H9 (cell line): ENCODE measurements around the gene ELAVL1. TPM values are rescaled to one million over a fixed set of nuclear protein-coding genes. Genes with fewer than 3 reads are reported as not detected.

Experiments
- DNase-seq: peaks from one replicate; pipeline ENCODE4 v3.0.0-alpha.2; 2017
- H2AFZ ChIP-seq: one replicate; pipeline ENCODE4 v1.6.1; 2013; ENCODE audit warnings: mild to moderate bottlenecking, low read length, control low read depth, moderate library complexity
- H2AK5ac ChIP-seq: 2 replicates; pipeline ENCODE4 v1.6.1; 2013; ENCODE audit warnings: low read length, control low read depth, mixed read lengths; ENCODE audit not compliant: insufficient read length
- H2BK120ac ChIP-seq: one replicate; pipeline ENCODE4 v1.6.1; 2013; ENCODE audit warnings: low read depth, mild to moderate bottlenecking, low read length, control low read depth, inconsistent platforms; ENCODE audit not compliant: poor library complexity, severe bottlenecking
- H2BK12ac ChIP-seq: 2 replicates; pipeline ENCODE4 v1.6.1; 2013; ENCODE audit warnings: low read length, control low read depth, mixed read lengths, low read depth; ENCODE audit not compliant: insufficient read length
- H2BK15ac ChIP-seq: 2 replicates; pipeline ENCODE4 v1.6.1; 2013; ENCODE audit warnings: low read depth, low read length, control low read depth
- H2BK20ac ChIP-seq: one replicate; pipeline ENCODE4 v1.6.1; 2013; ENCODE audit warnings: low read depth, mild to moderate bottlenecking, low read length, control low read depth, inconsistent platforms; ENCODE audit not compliant: poor library complexity, severe bottlenecking
- H2BK5ac ChIP-seq: 2 replicates; pipeline ENCODE4 v1.6.1; 2013; ENCODE audit warnings: low read length, control low read depth, mixed read lengths; ENCODE audit not compliant: insufficient read length
- H3K14ac ChIP-seq: 2 replicates; pipeline ENCODE4 v1.6.1; 2013; ENCODE audit warnings: low read length, control low read depth; ENCODE audit not compliant: insufficient read depth
- H3K18ac ChIP-seq: 2 replicates; pipeline ENCODE4 v1.6.1; 2013; ENCODE audit warnings: low read depth, mild to moderate bottlenecking, mixed read lengths, low read length, control low read depth; ENCODE audit not compliant: insufficient read length
- H3K23ac ChIP-seq: 2 replicates; pipeline ENCODE4 v1.6.1; 2013; ENCODE audit warnings: low read length, control low read depth, mixed read lengths, low read depth; ENCODE audit not compliant: insufficient read length
- H3K23me2 ChIP-seq: 2 replicates; pipeline ENCODE4 v1.6.1; 2013; ENCODE audit warnings: low read depth, mild to moderate bottlenecking, mixed read lengths, low read length, control low read depth; ENCODE audit not compliant: insufficient read length, poor library complexity, severe bottlenecking
- H3K27ac ChIP-seq: 2 replicates; pipeline ENCODE4 v1.5.1; 2013; ENCODE audit warnings: low read length, control low read depth, mixed read lengths, low read depth; ENCODE audit not compliant: insufficient read length
- H3K27me3 ChIP-seq: 2 replicates; pipeline ENCODE4 v1.6.1; 2013; ENCODE audit warnings: low read length, control low read depth, inconsistent platforms; ENCODE audit not compliant: insufficient read depth
- H3K4ac ChIP-seq: 2 replicates; pipeline ENCODE4 v1.6.1; 2013; ENCODE audit warnings: low read depth, mild to moderate bottlenecking, control low read depth, inconsistent platforms, low read length, moderate library complexity
- H3K4me1 ChIP-seq: 2 replicates; pipeline ENCODE4 v1.6.1; 2013; ENCODE audit warnings: low read length, control low read depth, inconsistent platforms; ENCODE audit not compliant: insufficient read depth
- H3K4me2 ChIP-seq: 2 replicates; pipeline ENCODE4 v1.6.1; 2013; ENCODE audit warnings: low read length, control low read depth, mixed read lengths; ENCODE audit not compliant: insufficient read length, insufficient read depth
- H3K56ac ChIP-seq: 2 replicates; pipeline ENCODE4 v1.6.1; 2013; ENCODE audit warnings: low read depth, mild to moderate bottlenecking, mixed read lengths, low read length, control low read depth; ENCODE audit not compliant: insufficient read length
- H3K79me1 ChIP-seq: 2 replicates; pipeline ENCODE4 v1.6.1; 2013; ENCODE audit warnings: low read depth, mild to moderate bottlenecking, moderate library complexity, low read length, control low read depth, inconsistent platforms; ENCODE audit not compliant: insufficient read depth, poor library complexity, severe bottlenecking
- H3K79me2 ChIP-seq: 2 replicates; pipeline ENCODE4 v1.6.1; 2013; ENCODE audit warnings: low read length, control low read depth, inconsistent platforms; ENCODE audit not compliant: insufficient read depth
- H3K9ac ChIP-seq: 2 replicates; pipeline ENCODE4 v1.6.1; 2013; ENCODE audit warnings: low read length, control low read depth, mixed read lengths; ENCODE audit not compliant: insufficient read length; ENCODE audit errors: extremely low read depth
- H3K9me3 ChIP-seq: one replicate; pipeline ENCODE4 v1.6.1; 2013; ENCODE audit warnings: low read depth, low read length, inconsistent platforms; ENCODE audit not compliant: control insufficient read depth
- H3T11ph ChIP-seq: one replicate; pipeline ENCODE4 v1.6.1; 2013; ENCODE audit warnings: mild to moderate bottlenecking, low read length, control low read depth, inconsistent platforms
- H4K20me1 ChIP-seq: one replicate; pipeline ENCODE4 v1.6.1; 2013; ENCODE audit not compliant: control insufficient read depth, insufficient read length, insufficient read depth
- H4K5ac ChIP-seq: 2 replicates; pipeline ENCODE4 v1.6.1; 2013; ENCODE audit warnings: low read depth, mild to moderate bottlenecking, mixed read lengths, low read length, control low read depth; ENCODE audit not compliant: insufficient read length
- H4K8ac ChIP-seq: replicated peaks from 2 replicates; pipeline ENCODE4 v1.6.1; 2013; ENCODE audit warnings: low read length, control low read depth, mixed read lengths, low read depth; ENCODE audit not compliant: insufficient read length
- H4K91ac ChIP-seq: 2 replicates; pipeline ENCODE4 v1.6.1; 2013; ENCODE audit warnings: low read depth, mild to moderate bottlenecking, moderate library complexity, mixed read lengths, low read length, control low read depth; ENCODE audit not compliant: insufficient read length
- H3K27ac Mint-ChIP-seq, 3 experiments: 2 replicates in 2 of 3; 3 replicates in 1 of 3; pipeline ENCODE4 v1.8.0; 2020 to 2021; ENCODE audit warnings: mixed read lengths in 3 of 3, mild to moderate bottlenecking in 1 of 3, moderate library complexity in 1 of 3
- H3K27me3 Mint-ChIP-seq: 2 replicates; pipeline ENCODE4 v1.8.0; 2021; ENCODE audit warnings: low read depth, mild to moderate bottlenecking, moderate library complexity, mixed read lengths
- H3K36me3 Mint-ChIP-seq, 3 experiments: 2 replicates in 2 of 3; 3 replicates in 1 of 3; pipeline ENCODE4 v1.8.0; 2020 to 2021; ENCODE audit warnings: low read depth in 3 of 3, mixed read lengths in 3 of 3; ENCODE audit not compliant: insufficient read depth in 1 of 3
- H3K4me1 Mint-ChIP-seq, 2 experiments: 2 replicates each; pipeline ENCODE4 v1.8.0; 2020; ENCODE audit warnings: mixed read lengths in 2 of 2
- H3K4me3 Mint-ChIP-seq, 2 experiments: 2 replicates in 1 of 2; 3 replicates in 1 of 2; pipeline ENCODE4 v1.8.0; 2020 to 2021; ENCODE audit warnings: mild to moderate bottlenecking in 2 of 2, mixed read lengths in 2 of 2, moderate library complexity in 1 of 2
- H3K9me3 Mint-ChIP-seq, 2 experiments: 2 replicates in 1 of 2; 3 replicates in 1 of 2; pipeline ENCODE4 v1.8.0; 2020; ENCODE audit warnings: mild to moderate bottlenecking in 2 of 2, mixed read lengths in 2 of 2, moderate library complexity in 1 of 2
- WGBS: extraction: QIAGEN DNeasy Blood & Tissue Kit; methylation state at CpG from one replicate; pipeline ENCODE4 v1.1.7; 2013; ENCODE audit warnings: missing lambda C conversion rate, low lambda C conversion rate, mixed read lengths; ENCODE audit not compliant: insufficient read length; ENCODE audit errors: extremely low coverage; 5-methylcytosine and 5-hydroxymethylcytosine counted together
- total RNA-seq: library from RNA; stranded (reverse); gene quantifications from 2 replicates; pipeline ENCODE4 v1.2.1, GENCODE V29; 2021
- TF ChIP-seq, protein P1 (sequence below): fragments of 200-600 bp; sonication (generic); conservative IDR thresholded peaks from 3 replicates; pipeline ENCODE4 v1.8.0; 2021; ENCODE audit warnings: antibody characterized with exemption, mild to moderate bottlenecking

Gene ELAVL1
- total RNA-seq, 1 experiment from 2014 or later: 149 TPM

DNA sequence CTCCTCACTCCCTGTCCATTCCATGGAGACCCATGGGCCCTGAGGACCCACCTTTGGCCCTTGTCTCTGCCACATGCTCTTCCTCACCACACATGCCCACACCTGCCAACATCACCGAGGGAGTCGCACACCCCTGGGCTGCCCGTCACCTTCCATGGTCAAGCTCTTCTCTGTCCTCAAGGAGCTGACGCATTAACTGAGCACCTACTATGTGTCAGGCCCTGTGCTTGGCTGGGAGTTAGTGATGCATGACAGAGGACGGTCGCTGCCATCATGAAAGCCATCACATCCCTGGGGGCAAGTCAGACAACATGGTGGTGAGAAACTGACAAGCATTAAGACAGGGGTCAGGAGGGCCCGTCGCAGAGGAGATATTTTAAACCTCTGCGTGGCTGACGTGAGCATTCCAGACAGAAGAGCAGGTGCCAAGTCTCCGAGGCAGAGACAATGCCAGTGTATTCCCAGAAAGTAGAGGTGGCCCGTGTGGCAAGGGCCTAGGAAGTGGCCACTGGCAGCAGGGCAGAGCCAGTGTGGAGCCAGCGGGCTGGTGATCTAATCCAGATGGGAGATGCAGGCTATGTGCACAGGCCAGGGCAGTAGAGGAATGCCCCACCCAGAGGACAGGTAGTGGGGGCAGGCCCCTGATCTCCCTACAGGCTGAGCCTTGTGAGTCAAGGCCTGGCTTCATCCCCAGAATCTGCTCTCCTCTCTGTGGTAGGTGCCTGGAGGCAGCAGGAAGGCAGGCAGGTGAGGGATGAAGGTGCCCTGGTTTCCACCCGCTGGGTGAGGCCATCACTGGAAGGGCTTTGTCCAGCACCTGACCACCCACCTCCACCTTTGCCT lies 21.2 kb downstream of the ELAVL1 start:
- Histone ChIP-seq H4K8ac (no peak overlapping the region), H3K56ac (no peak overlapping the region), H3K4me2 (no peak overlapping the region), H3K14ac (no peak overlapping the region), H3K27ac (no peak overlapping the region), H2BK120ac (no peak overlapping the region), H2BK15ac (no peak overlapping the region), H3K4me1 (no peaks in the 10 kb centered on the region), H3K9ac (no peak overlapping the region), H3K23me2 (no peaks in the 10 kb centered on the region), H3K18ac (no peak overlapping the region), H3K27me3 (no peaks in the 10 kb centered on the region), H2AFZ (no peak overlapping the region), H3K79me1 (peaks cover 11% of the 10 kb centered on the region), H4K20me1 (peaks cover 7% of the 10 kb centered on the region), H3K4ac (no peak overlapping the region), H2BK20ac (no peak overlapping the region), H3K23ac (no peak overlapping the region), H4K5ac (no peak overlapping the region), H4K91ac (no peak overlapping the region), H3K9me3 (no peaks in the 10 kb centered on the region), H2AK5ac (no peak overlapping the region), H3T11ph (no peak overlapping the region), H2BK12ac (no peak overlapping the region), H3K79me2 (no peaks in the 10 kb centered on the region; the same call in 1 of the 2 replicates), H2BK5ac (no peak overlapping the region)
- no CpG with 5 or more reads among the region's 14 CpGs for WGBS
- Mint-ChIP-seq H3K27ac (no peak overlapping the region; a peak in 3 of 7 replicates), H3K27me3 (no peaks in the 10 kb centered on the region), H3K4me1 (no peaks in the 10 kb centered on the region), H3K36me3 (peaks cover 57 to 86% (median 84%) of the 10 kb centered on the region in 3 experiments), H3K4me3 (no peak overlapping the region; a peak in 1 of 5 replicates), H3K9me3 (no peaks in the 10 kb centered on the region)
- no peak for DNase-seq
- TF ChIP-seq, protein P1, sequence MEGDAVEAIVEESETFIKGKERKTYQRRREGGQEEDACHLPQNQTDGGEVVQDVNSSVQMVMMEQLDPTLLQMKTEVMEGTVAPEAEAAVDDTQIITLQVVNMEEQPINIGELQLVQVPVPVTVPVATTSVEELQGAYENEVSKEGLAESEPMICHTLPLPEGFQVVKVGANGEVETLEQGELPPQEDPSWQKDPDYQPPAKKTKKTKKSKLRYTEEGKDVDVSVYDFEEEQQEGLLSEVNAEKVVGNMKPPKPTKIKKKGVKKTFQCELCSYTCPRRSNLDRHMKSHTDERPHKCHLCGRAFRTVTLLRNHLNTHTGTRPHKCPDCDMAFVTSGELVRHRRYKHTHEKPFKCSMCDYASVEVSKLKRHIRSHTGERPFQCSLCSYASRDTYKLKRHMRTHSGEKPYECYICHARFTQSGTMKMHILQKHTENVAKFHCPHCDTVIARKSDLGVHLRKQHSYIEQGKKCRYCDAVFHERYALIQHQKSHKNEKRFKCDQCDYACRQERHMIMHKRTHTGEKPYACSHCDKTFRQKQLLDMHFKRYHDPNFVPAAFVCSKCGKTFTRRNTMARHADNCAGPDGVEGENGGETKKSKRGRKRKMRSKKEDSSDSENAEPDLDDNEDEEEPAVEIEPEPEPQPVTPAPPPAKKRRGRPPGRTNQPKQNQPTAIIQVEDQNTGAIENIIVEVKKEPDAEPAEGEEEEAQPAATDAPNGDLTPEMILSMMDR: no peak
